Ureter (tissue), 1 donor: Measurements from ENCODE around the gene B4GALT6. TPM values are rescaled to one million over a fixed set of nuclear protein-coding genes. Genes with fewer than 3 reads are reported as not detected.

Experiments
- DNase-seq: peaks from one replicate; pipeline ENCODE4 v3.0.0-alpha.2; 2020; ENCODE audit warnings: low spot score
- total RNA-seq: library from RNA; stranded (reverse); gene quantifications from one replicate; pipeline ENCODE4 v1.2.4, GENCODE V29; 2023
- donor health status: DM: yes; HTN: yes; CAD: no.

Gene B4GALT6
- total RNA-seq, 1 donor from 2014 or later: 8.9 TPM

- DNase-seq: no peak
These were observed 50.7 kb downstream of the B4GALT6 start for GRCh38 chr18:31633392-31634330.

DNA sequence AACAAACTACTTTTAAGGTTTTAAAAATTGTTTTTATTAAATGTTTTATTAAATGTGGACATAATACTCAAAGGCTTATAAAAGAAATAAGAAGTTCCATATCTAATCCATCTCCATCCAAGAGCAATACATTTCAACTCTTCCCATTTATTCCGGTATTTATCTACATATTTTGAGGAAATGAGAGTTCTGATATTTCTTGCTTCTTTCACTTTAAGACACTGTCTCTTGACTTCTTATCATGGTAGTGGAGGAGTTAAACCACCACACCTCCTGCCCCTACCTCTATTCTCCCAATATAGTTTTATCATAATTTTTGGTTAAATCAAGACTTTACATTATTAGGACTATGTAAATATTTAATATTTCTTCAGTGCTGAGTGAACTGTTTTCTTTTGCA lies 52.0 kb downstream of the B4GALT6 start:
- DNase-seq: no peak

GRCh38 chr18:31631526-31631925 lies 52.9 kb downstream of the B4GALT6 start:
- DNase-seq: no peak

DNA sequence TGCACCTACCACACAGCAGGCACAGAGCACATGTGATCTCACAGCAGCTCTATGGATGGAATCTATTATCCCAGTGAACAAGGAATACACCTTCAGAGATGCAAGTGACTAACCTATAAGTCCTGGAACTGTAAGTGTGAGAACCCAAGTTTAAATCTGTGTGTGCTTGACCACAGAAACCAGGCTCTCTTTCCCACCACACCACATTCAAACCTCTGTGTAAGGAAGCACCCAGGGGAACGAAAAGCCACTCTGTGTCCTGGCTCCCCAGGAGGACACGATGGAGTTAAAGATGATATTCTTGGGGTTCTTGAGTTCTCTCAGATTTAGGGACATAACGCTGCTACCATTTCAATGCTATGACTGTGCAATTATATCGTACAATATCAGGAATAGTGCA lies 53.8 kb downstream of the B4GALT6 start:
- no peak for DNase-seq

GRCh38 chr18:31626409-31626808 lies 58.0 kb downstream of the B4GALT6 start:
- DNase-seq: no peak

DNA sequence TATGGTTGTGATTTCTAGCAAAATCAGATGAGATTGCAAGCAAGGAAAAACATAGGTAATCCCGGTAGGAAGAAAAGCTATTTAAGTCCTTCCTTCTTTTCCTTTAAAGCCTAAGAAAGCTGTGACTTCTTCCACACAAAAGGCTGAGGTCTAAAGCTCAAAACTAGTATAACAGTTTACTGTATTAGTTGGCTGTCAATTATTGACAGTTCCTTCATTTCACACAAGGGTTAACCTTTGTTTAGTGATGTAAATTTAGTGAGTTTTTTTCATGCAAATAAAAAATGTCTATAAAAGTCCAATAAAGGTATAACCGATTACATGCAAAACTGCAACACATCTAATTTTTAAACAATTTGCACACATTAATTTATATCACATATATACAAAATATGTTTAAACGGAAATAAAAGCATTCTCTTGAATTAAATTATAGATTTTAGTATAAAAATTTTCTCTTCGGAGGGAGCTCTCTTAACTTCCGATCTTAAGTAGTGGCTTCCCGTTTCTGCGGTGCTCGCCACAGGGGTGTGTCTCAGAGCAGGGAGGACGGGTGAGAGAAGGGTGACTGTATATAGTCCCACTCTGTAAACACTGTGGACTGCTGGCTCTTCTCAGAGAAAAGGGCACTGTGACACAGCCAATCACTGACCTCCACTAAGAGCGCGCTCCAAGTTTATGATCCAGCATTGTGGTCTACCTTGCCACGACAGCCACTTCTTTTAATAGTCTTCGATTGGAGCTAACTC lies 59.3 kb downstream of the B4GALT6 start:
- no peak for DNase-seq

DNA sequence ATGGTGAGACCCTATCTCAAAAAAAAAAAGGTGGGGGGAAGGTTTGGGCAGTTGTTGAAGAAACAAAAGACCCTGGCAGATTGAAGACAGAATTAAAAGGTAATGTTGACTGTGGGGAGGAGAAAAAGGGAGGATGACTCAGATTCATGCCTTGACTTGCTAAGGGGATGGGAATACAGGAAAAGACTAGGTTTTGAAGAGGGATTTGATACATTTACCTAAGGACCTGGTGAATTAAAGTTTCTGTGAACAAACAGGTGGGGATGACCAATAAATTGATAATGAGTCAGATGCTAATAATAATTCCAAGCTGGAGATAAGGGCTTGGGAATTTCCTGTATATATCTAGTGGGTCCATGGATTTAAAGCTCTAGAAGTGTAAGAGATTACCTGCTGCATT lies 65.1 kb downstream of the B4GALT6 start:
- DNase-seq: no peak

DNA sequence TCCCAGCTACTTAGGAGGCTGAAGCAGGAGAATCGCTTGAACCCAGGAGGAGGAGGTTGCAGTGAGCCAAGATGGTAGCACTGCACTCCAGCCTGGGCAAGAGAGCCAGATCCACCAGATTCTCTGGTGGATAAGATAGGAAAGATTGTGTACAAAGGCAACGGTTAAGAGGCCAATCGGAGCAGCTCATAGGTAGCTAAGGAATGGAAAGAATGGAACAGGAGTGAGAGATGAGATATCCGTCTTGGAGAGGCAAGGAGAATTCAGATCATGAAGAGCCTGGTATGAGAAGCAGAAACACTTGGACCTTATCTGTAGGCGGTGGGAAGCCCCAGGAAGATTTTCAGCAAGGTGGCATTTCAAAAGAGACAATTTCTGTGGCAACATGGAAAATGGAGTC lies 65.6 kb downstream of the B4GALT6 start:
- DNase-seq: no peak

DNA sequence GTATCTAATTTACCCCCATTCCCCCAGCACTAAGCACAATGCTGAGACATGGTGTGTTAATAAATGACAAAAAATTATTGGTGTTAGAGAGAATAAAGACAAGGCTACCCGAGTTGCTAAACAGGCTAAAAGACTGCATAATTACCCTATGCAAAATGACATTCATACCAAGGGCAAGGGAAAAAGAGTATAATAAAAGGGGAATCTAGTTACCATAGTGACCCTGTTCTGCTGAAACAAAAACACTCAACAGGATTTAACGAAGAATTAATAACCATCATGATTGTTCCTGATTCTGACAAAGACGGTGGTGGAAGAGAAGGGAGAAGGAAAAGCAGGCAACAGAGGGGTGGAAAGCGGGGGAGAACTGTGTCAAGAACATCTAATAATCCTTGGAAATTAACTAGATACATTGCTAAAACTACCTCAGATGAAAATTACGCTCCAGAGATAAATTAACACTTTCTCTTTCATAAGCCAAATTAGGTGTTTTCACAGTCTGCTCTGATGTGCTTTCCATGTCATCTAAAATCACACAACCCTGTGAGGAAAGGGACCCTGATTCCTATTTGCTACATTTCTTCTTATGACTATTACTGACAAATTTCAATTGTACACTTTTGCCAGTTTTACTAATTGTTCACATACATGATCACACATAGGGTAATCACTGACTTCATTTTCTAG lies 67.2 kb downstream of the B4GALT6 start:
- no peak for DNase-seq

- DNase-seq: no peak
These were observed 67.8 kb downstream of the B4GALT6 start for GRCh38 chr18:31616586-31616985.

DNA sequence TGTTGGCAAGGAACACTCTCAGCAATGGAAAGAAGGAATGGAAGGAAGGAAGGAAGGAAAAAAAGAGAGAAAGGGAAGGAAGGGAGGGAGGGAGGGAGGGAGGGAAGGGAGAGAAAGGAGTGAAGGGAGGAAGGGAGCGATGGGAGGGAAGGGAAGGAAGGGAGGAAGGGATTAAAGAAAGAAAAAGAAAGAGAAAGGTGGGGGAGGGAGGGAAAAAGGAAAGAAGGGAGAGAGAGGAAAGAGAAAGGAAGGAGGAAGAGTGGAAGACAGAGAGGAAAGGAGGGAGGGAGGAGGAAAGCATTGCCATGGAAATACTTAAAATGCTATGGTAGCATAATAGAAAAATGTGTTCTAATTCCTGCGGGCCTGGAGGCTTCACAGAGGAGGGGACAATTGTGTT lies 70.3 kb downstream of the B4GALT6 start:
- DNase-seq: no peak

DNA sequence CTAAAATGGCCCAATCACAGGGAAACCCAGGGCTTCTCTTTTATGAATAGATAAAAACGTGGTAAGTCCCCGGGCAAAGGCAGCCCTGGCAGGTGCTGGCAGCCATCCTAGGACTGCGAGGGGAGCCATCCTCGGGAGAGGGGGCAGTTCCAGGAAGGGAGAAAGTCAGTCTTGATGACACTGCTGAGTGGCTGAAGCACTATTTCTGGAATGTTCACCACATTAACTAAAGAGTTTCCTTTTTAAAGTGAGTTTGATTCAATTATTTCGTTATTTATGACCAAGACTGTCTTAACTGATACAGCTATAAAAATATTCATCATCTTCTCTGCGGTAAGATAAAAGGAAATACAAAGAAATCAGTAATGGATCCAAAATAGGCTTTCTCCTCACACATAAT lies 72.3 kb downstream of the B4GALT6 start:
- no peak for DNase-seq

GRCh38 chr18:31611511-31611910 lies 72.9 kb downstream of the B4GALT6 start:
- DNase-seq: no peak

- DNase-seq: no peak
These were observed 73.8 kb downstream of the B4GALT6 start for GRCh38 chr18:31610286-31611205.

DNA sequence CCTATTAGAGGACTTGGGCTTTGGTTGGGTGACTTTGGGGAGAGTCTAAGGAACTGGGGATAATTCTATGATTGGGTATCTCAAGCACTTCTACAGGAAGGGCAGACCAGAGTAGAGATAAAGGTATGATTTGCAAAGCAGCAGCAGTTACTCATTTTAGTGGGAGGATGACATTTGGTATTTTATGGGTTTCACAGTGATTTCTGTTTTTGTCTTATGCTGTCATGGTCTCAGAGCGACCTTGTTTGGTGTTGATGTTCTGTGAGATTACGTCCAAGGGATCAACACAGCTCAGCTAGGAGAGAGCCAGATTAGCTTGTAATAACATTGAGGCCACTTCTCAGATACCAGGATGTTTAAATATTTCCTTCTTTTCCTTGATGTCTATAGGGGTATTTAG lies 74.5 kb downstream of the B4GALT6 start:
- DNase-seq: no peak

GRCh38 chr18:31607384-31607783 lies 77.0 kb downstream of the B4GALT6 start:
- no peak for DNase-seq

DNA sequence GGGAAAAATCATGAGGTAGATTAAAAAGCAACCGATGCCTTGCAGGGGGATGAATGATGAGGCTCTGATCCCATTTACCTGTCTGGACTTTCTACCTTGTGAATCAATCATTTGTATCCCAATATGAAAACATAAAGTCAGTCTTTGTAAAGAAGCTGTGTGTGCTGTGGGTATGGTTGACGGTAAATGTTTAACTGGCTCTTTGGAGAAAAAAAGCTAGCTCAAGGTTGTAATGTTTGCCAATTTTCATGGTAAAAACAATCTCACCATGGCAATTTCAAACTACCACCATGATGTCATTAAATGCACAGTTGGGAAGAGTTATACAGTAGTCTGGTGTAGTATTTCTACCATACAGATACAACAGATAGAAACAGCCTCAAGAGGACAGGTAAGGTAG lies 78.1 kb downstream of the B4GALT6 start:
- DNase-seq: no peak

DNA sequence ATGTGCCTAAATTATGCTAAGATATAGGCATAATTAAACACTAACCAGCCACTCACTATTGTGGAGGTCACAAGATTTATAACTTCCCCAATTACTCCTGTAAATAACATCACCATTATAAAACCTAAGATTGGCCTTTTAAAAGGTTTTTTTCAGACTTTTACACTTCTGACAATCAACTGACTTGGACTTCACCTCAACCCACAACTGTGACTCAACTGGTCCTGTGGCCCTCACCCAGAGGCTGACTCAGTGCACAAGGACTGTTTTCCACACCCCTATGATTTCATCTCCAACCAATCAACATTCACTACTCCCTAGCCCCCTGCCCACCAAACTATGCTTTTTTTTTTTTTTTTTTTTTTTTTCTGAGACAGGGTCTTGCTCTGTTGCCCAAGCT lies 81.1 kb downstream of the B4GALT6 start:
- DNase-seq: no peak

- DNase-seq: no peak
These were observed 86.2 kb downstream of the B4GALT6 start for GRCh38 chr18:31598021-31598805.

- DNase-seq: no peak
These were observed 88.1 kb downstream of the B4GALT6 start for GRCh38 chr18:31596081-31596872.
